ENCODE data around the gene CCS. TPM values are rescaled to one million over a fixed set of nuclear protein-coding genes. Genes with fewer than 3 reads are reported as not detected.

Gene CCS
- total RNA-seq, 3 donors from 2014 or later (not counting 1 experiment from before 2014, with no cell fraction given) = 27.1 to 35.6 (median 32.4) TPM

DNA sequence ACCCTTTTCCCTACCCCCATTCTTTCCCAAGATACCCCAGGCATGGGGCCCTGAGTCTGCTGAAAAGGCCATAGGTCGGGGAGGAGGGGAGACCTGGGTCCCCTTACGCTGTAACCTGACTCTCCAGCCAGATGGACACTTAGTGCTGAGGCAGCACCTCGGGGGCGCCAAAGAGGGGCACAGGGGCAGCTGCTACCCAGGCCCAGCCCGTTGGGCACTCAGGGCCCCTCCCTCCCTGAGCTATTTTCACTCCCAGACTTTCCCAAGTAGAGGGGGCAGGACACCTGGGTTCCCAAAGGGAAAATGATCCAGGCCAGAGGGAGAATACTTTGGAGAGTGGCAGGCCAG, 45.3 kb upstream of the CCS start:
- H3K9me3 ChIP-seq (ENCODE audit: control insufficient read depth, insufficient read depth, low read length) = no peaks in the 10 kb centered on the region
- H3K9me3 Mint-ChIP-seq = no peaks in the 10 kb centered on the region
- no peak for TF ChIP-seq CTCF (IDR thresholded peaks at IDR 0.05)
- H3K27me3 Mint-ChIP-seq (ENCODE audit: low read depth in 2 of 2) = peaks cover 0 to 9% of the 10 kb centered on the region in 2 donors
- intact Hi-C loops (cut with micrococcal nuclease) = loop anchor here (10.0 kb wide), 1 partner anchor 287 kb away; no protein-coding TSS in a partner anchor
- ATAC-seq (no peak), DNase-seq (no peak)
- H3K27ac Mint-ChIP-seq = peak overlapping the region in 1 of 2 donors; percentile 92
- no peak overlapping the region for H3K4me3 Mint-ChIP-seq
- H3K4me1 Mint-ChIP-seq = peaks cover 26 to 37% of the 10 kb centered on the region in 2 donors
- H3K27me3 ChIP-seq (ENCODE audit: control insufficient read depth, insufficient read depth, low read length) = no peaks in the 10 kb centered on the region
- no peak overlapping the region for H3K27ac ChIP-seq (ENCODE audit: low read length)
- no peak overlapping the region for H3K4me3 ChIP-seq (ENCODE audit: low read length)
- peaks cover 4% of the 10 kb centered on the region for H3K36me3 ChIP-seq (ENCODE audit: control insufficient read depth, insufficient read depth, low read length)
- no peaks in the 10 kb centered on the region for H3K36me3 Mint-ChIP-seq
- WGBS (ENCODE audit: insufficient coverage) = 67% methylated on average over 5 of the region's 5 CpGs
- peaks cover 38% of the 10 kb centered on the region for H3K4me1 ChIP-seq (ENCODE audit: control insufficient read depth, insufficient read depth, low read length)

GRCh38 chr11:66548041-66548440, 44.9 kb upstream of the CCS start:
- H3K4me1 ChIP-seq (ENCODE audit: control insufficient read depth, insufficient read depth, low read length) = peaks cover 34% of the 10 kb centered on the region
- Mint-ChIP-seq H3K36me3 (no peaks in the 10 kb centered on the region), H3K4me3 (no peak overlapping the region), H3K27ac (peak overlapping the region in 1 of 2 donors; percentile 92), H3K9me3 (no peaks in the 10 kb centered on the region), H3K27me3 (ENCODE audit: low read depth in 2 of 2) (peaks cover 0 to 9% of the 10 kb centered on the region in 2 donors), H3K4me1 (peaks cover 22 to 33% of the 10 kb centered on the region in 2 donors)
- peaks cover under 1% of the 10 kb centered on the region for H3K36me3 ChIP-seq (ENCODE audit: control insufficient read depth, insufficient read depth, low read length)
- H3K4me3 ChIP-seq (ENCODE audit: low read length) = no peak overlapping the region
- H3K9me3 ChIP-seq (ENCODE audit: control insufficient read depth, insufficient read depth, low read length) = no peaks in the 10 kb centered on the region
- no peaks in the 10 kb centered on the region for H3K27me3 ChIP-seq (ENCODE audit: control insufficient read depth, insufficient read depth, low read length)
- no peak for TF ChIP-seq CTCF (IDR thresholded peaks at IDR 0.05)
- H3K27ac ChIP-seq (ENCODE audit: low read length) = no peak overlapping the region
- intact Hi-C loops (cut with micrococcal nuclease) = loop anchor here (10.0 kb wide), 1 partner anchor 287 kb away; no protein-coding TSS in a partner anchor
- ATAC-seq = no peak
- whole genome bisulfite sequencing (ENCODE audit: insufficient coverage) = 84% methylated on average over 11 of the region's 11 CpGs
- DNase-seq = no peak

DNA sequence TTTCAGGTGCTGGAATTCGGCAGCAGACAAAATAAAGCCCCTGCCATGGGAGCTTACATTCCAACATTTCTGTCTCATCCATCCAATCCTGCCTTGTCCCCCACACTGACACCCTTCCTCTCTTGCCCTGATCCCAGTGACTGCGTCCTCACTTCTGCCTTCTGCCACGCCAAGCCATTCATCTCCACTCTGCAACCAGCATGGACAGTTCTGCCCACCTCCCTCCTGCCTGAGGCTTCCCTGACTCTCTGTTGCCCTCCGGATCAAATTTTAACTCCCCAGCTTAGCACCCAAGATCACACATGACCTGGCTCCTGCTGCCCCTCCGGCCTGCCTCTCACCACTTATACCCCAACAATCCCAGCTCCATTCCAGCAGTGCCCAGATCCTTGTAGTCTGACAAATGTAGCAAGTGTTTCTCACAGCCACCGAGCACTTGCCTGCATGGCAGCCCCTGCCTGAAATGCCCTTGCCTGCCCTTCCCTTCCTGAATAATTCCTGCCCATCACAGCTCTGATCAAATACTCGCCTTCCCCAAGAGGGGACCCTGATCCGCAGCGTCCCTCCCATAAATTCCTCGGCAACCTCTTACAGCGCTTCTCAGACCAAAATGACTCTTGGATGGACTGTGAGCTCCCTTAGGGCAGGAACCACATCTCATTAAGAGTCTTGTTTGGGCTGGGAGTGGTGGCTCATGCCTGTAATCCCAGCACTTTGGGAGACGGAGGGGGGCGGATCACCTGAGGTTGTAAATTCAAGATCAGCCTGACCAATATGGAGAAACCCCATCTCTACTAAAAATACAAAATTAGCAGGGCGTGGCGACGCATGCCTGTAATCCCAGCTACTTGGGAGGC, 44.0 kb upstream of the CCS start:
- Histone ChIP-seq H3K27me3 (ENCODE audit: control insufficient read depth, insufficient read depth, low read length) (no peaks in the 10 kb centered on the region), H3K36me3 (ENCODE audit: control insufficient read depth, insufficient read depth, low read length) (no peaks in the 10 kb centered on the region), H3K4me1 (ENCODE audit: control insufficient read depth, insufficient read depth, low read length) (peaks cover 25% of the 10 kb centered on the region), H3K4me3 (ENCODE audit: low read length) (no peak overlapping the region), H3K9me3 (ENCODE audit: control insufficient read depth, insufficient read depth, low read length) (no peaks in the 10 kb centered on the region), H3K27ac (ENCODE audit: low read length) (no peak overlapping the region)
- Mint-ChIP-seq H3K36me3 (no peaks in the 10 kb centered on the region), H3K27me3 (ENCODE audit: low read depth in 2 of 2) (peaks cover 0 to 9% of the 10 kb centered on the region in 2 donors), H3K9me3 (no peaks in the 10 kb centered on the region), H3K4me1 (peaks cover 12 to 23% of the 10 kb centered on the region in 2 donors), H3K27ac (no peak overlapping the region), H3K4me3 (peak overlapping the region; percentile 43)
- DNase-seq = no peak
- WGBS (ENCODE audit: insufficient coverage) = 82% methylated on average over 16 of the region's 16 CpGs
- no peak for ATAC-seq
- intact Hi-C loops (cut with micrococcal nuclease) = loop anchor here (10.0 kb wide), 1 partner anchor 286 kb away; no protein-coding TSS in a partner anchor
- TF ChIP-seq CTCF (IDR thresholded peaks at IDR 0.05) = no peak
